Measurements from ENCODE around the gene IFIT1.

Gene IFIT1

DNA sequence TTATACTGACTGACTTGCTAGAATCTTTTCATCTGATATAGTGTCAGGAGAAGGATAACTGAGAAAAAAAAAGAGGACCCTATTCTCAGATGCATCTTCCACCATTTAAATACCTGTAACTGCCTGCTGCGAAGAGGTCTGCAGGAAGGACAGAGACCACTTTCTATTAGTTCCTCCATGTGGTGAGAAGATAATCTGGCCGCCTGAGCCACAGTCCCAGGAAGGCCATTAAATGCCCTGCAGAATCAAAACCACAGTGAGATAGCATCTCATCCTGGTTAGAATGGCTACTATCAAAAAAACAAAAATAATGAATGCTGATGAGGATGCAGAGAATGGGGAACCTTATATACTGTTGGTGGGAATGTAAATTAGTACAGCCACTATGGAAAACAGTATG, 34.4 kb upstream of the IFIT1 start:
- TF ChIP-seq, protein P1, sequence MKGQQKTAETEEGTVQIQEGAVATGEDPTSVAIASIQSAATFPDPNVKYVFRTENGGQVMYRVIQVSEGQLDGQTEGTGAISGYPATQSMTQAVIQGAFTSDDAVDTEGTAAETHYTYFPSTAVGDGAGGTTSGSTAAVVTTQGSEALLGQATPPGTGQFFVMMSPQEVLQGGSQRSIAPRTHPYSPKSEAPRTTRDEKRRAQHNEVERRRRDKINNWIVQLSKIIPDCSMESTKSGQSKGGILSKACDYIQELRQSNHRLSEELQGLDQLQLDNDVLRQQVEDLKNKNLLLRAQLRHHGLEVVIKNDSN (IDR thresholded peaks at IDR 0.05): no peak
- no peak for TF ChIP-seq TEAD4 (IDR thresholded peaks at IDR 0.05)
- no peak for TF ChIP-seq ZBTB7A (IDR thresholded peaks at IDR 0.05; ENCODE audit: low read depth)
- no peak for TF ChIP-seq EGR1 (IDR thresholded peaks at IDR 0.05)
- TF ChIP-seq TAF1 (IDR thresholded peaks at IDR 0.05; ENCODE audit: low read depth): no peak
- no peak for TF ChIP-seq CEBPB (IDR thresholded peaks at IDR 0.05)
- TF ChIP-seq, protein P2, sequence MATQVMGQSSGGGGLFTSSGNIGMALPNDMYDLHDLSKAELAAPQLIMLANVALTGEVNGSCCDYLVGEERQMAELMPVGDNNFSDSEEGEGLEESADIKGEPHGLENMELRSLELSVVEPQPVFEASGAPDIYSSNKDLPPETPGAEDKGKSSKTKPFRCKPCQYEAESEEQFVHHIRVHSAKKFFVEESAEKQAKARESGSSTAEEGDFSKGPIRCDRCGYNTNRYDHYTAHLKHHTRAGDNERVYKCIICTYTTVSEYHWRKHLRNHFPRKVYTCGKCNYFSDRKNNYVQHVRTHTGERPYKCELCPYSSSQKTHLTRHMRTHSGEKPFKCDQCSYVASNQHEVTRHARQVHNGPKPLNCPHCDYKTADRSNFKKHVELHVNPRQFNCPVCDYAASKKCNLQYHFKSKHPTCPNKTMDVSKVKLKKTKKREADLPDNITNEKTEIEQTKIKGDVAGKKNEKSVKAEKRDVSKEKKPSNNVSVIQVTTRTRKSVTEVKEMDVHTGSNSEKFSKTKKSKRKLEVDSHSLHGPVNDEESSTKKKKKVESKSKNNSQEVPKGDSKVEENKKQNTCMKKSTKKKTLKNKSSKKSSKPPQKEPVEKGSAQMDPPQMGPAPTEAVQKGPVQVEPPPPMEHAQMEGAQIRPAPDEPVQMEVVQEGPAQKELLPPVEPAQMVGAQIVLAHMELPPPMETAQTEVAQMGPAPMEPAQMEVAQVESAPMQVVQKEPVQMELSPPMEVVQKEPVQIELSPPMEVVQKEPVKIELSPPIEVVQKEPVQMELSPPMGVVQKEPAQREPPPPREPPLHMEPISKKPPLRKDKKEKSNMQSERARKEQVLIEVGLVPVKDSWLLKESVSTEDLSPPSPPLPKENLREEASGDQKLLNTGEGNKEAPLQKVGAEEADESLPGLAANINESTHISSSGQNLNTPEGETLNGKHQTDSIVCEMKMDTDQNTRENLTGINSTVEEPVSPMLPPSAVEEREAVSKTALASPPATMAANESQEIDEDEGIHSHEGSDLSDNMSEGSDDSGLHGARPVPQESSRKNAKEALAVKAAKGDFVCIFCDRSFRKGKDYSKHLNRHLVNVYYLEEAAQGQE (IDR thresholded peaks at IDR 0.05; ENCODE audit: low read depth): no peak
- TF ChIP-seq, protein P3, sequence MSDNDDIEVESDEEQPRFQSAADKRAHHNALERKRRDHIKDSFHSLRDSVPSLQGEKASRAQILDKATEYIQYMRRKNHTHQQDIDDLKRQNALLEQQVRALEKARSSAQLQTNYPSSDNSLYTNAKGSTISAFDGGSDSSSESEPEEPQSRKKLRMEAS (IDR thresholded peaks at IDR 0.05): no peak
- TF ChIP-seq YY1 (IDR thresholded peaks at IDR 0.05; ENCODE audit: low read depth): no peak
- no peak for TF ChIP-seq FOXM1 (IDR thresholded peaks at IDR 0.05; ENCODE audit: borderline replicate concordance, low read depth)
- TF ChIP-seq NFIC (IDR thresholded peaks at IDR 0.05): no peak

DNA sequence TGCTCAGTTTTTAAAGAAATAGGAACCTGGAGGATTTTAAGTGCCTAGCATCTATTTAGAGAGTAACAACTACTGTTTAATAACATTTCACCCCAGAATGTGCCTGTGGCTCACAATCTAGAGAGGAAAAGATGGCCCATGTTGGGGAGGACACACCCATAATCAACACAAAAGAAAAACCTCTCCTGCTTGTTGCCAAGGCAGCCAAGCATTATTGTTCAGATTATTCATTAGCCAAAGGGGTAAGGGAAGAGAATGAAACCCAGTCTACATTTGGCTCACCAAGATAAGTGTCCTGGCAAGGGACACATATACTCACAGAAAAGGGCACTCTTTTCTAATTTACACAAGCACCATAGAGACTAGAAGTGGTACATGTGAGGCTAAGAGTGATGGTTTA, 32.3 kb upstream of the IFIT1 start:
- TF ChIP-seq EGR1 (IDR thresholded peaks at IDR 0.05) (no peak), NFIC (IDR thresholded peaks at IDR 0.05) (no peak), YY1 (IDR thresholded peaks at IDR 0.05; ENCODE audit: low read depth) (no peak), TCF12 (IDR thresholded peaks at IDR 0.05; ENCODE audit: low read depth) (no peak), RAD21 (IDR thresholded peaks at IDR 0.05; ENCODE audit: low read depth) (no peak), TAF1 (IDR thresholded peaks at IDR 0.05; ENCODE audit: low read depth) (no peak), CREB1 (IDR thresholded peaks at IDR 0.05; ENCODE audit: low read depth) (no peak), FOXM1 (IDR thresholded peaks at IDR 0.05; ENCODE audit: borderline replicate concordance, low read depth) (no peak)
- TF ChIP-seq, protein P3 (IDR thresholded peaks at IDR 0.05): no peak
- TF ChIP-seq, protein P1 (IDR thresholded peaks at IDR 0.05): no peak
- TF ChIP-seq, protein P2 (IDR thresholded peaks at IDR 0.05; ENCODE audit: low read depth): no peak

DNA sequence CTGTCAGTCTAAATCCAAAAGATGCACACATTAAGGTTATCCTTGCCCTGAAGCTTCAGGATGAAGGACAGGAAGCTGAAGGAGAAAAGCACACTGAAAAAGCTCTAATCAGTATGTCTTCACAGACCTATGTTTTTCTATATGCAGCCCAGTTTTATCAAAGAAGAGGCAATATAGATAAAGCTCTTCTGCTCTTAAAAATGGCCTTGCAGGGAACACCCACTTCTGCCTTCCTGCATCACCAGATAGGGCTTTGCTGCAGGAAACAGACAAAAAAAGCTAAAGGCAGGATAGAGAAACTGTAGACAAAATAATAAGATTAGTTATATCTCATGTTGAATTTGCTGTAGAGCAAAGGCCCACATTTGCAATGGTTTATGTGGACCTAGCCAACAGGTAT, 29.5 kb upstream of the IFIT1 start:
- TF ChIP-seq RAD21 (IDR thresholded peaks at IDR 0.05; ENCODE audit: low read depth) (no peak), TCF12 (IDR thresholded peaks at IDR 0.05; ENCODE audit: low read depth) (no peak), TEAD4 (IDR thresholded peaks at IDR 0.05) (no peak), ZBTB7A (IDR thresholded peaks at IDR 0.05; ENCODE audit: low read depth) (no peak), EGR1 (IDR thresholded peaks at IDR 0.05) (no peak), NFIC (IDR thresholded peaks at IDR 0.05) (no peak)
- TF ChIP-seq, protein P2 (IDR thresholded peaks at IDR 0.05; ENCODE audit: low read depth): no peak
- TF ChIP-seq, protein P1 (IDR thresholded peaks at IDR 0.05): no peak

DNA sequence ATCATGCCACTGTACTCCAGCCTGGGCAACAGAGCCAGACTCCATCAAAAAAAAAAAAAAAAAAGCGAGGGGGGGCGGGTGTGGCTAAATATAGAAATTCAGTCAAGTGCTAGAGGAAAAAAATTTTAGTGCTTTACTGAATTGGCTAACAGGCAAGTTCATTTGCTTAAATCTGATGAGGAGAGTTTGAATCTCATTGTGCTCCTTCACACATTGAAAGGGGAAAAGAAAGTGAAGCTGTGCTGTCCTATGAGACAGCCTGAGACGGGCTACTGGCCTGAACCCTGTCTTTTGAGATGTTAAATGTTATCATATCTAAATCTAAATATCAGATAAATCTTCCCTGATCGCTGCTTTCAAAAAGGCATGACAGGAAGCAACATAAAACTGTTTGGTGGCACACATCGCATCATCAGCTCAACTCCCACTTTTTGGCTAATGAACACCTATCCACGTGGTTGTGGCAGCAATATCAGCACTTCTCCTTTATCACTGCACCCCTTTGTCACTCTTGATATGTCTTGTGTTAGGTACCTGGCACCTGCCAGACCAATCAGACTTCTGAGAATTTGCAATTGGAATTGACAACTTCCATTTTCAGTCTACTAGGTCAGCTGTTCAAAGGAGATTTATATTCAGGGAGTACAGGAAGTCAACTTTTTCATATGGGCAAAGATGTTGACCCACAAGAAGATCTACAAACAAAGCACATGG, 28.5 kb upstream of the IFIT1 start:
- TF ChIP-seq, protein P1 (IDR thresholded peaks at IDR 0.05): no peak
- TF ChIP-seq FOXM1 (IDR thresholded peaks at IDR 0.05; ENCODE audit: borderline replicate concordance, low read depth): no peak
- no peak for TF ChIP-seq TAF1 (IDR thresholded peaks at IDR 0.05; ENCODE audit: low read depth)
- no peak for TF ChIP-seq TCF12 (IDR thresholded peaks at IDR 0.05; ENCODE audit: low read depth)
- TF ChIP-seq, protein P2 (IDR thresholded peaks at IDR 0.05; ENCODE audit: low read depth): no peak
- TF ChIP-seq, protein P3 (IDR thresholded peaks at IDR 0.05): no peak
- no peak for TF ChIP-seq EGR1 (IDR thresholded peaks at IDR 0.05)
- no peak for TF ChIP-seq CEBPB (IDR thresholded peaks at IDR 0.05)
- TF ChIP-seq CREB1 (IDR thresholded peaks at IDR 0.05; ENCODE audit: low read depth): no peak
- no peak for TF ChIP-seq TEAD4 (IDR thresholded peaks at IDR 0.05)
- no peak for TF ChIP-seq YY1 (IDR thresholded peaks at IDR 0.05; ENCODE audit: low read depth)
